PC-3 (cell line): ENCODE results near the gene DNAJC8. TPM values are rescaled to one million over a fixed set of nuclear protein-coding genes. Genes with fewer than 3 reads are reported as not detected.

Experiments used
- ATAC-seq: fragments of 200-7000 bp; cut with Tn5 transposase; 2 replicates; pipeline ENCODE4 v1.9.1; 2020; ENCODE audit warnings: mild to moderate bottlenecking, moderate library complexity
- BruUV-seq: library from RNA; stranded (reverse); fragments of 400-500 nt; replicated peaks from 2 replicates; lab custom pipeline; 2021; lab: Mats Ljungman, UMichigan
- CTCF ChIA-PET: fragments of 300-600 bp; sonication (Branson Sonifier 250); formaldehyde crosslinking; loops from one replicate; lab custom pipeline; 2022; ENCODE audit warnings: antibody characterized with exemption; lab: Charles Lee
- POLR2A ChIA-PET: fragments of 300-600 bp; sonication (Branson Sonifier 250); formaldehyde crosslinking; loops from one replicate; lab custom pipeline; 2022; ENCODE audit warnings: antibody characterized with exemption; ENCODE audit not compliant: unreplicated experiment; lab: Charles Lee
- DNase-seq: peaks from one replicate; pipeline ENCODE4 v3.0.0-alpha.2; 2015
- H2AFZ ChIP-seq: fragments of 300-600 bp; sonication (generic); 2 replicates; pipeline ENCODE4 v1.6.0; 2016; ENCODE audit warnings: antibody characterized with exemption, low read length
- H3F3A ChIP-seq: fragments of 300-600 bp; sonication (generic); one replicate; pipeline ENCODE4 v1.6.0; 2017; ENCODE audit warnings: antibody characterized with exemption, low read length, control low read depth, mild to moderate bottlenecking; ENCODE audit not compliant: unreplicated experiment
- H3K27ac ChIP-seq: fragments of 300-600 bp; sonication (generic); 2 replicates; pipeline ENCODE4 v1.5.1; 2016; ENCODE audit warnings: mild to moderate bottlenecking, low read length
- H3K27me3 ChIP-seq: fragments of 300-600 bp; sonication (generic); 2 replicates; pipeline ENCODE4 v1.6.1; 2016; ENCODE audit warnings: low read length, mixed read lengths
- H3K36me3 ChIP-seq: fragments of 300-600 bp; sonication (generic); 2 replicates; pipeline ENCODE4 v1.6.1; 2016; ENCODE audit warnings: low read depth, mixed run types, low read length, mixed read lengths
- H3K4me1 ChIP-seq: fragments of 300-600 bp; sonication (generic); 2 replicates; pipeline ENCODE4 v1.5.1; 2016; ENCODE audit warnings: low read length; ENCODE audit not compliant: insufficient read depth
- H3K4me2 ChIP-seq: fragments of 300-600 bp; sonication (generic); 2 replicates; pipeline ENCODE4 v1.6.0; 2016; ENCODE audit warnings: low read length
- H3K4me3 ChIP-seq: fragments of 300-600 bp; sonication (generic); 2 replicates; pipeline ENCODE4 v1.5.1; 2016; ENCODE audit warnings: mild to moderate bottlenecking, low read length, mixed read lengths
- H3K79me2 ChIP-seq: fragments of 300-600 bp; sonication (generic); 2 replicates; pipeline ENCODE4 v1.6.1; 2017; ENCODE audit warnings: low read length, mixed read lengths
- H3K9ac ChIP-seq: fragments of 300-600 bp; sonication (generic); 2 replicates; pipeline ENCODE4 v1.6.0; 2016; ENCODE audit warnings: mild to moderate bottlenecking, low read length
- H3K9me2 ChIP-seq: fragments of 300-600 bp; sonication (generic); replicated peaks from 2 replicates; pipeline ENCODE4 v1.6.1; 2016; ENCODE audit warnings: mixed run types, low read length, mixed read lengths
- H3K9me3 ChIP-seq: fragments of 300-600 bp; sonication (generic); 2 replicates; pipeline ENCODE4 v1.6.1; 2016; ENCODE audit warnings: low read length, mixed read lengths
- H4K20me1 ChIP-seq: fragments of 300-600 bp; sonication (generic); 2 replicates; pipeline ENCODE4 v1.6.1; 2016; ENCODE audit warnings: low read length, mixed read lengths
- EZH2 ChIP-seq: fragments of 300-600 bp; sonication (generic); IDR thresholded peaks from one replicate; pipeline ENCODE4 v1.6.1; 2017; ENCODE audit warnings: antibody characterized with exemption, mild to moderate bottlenecking, low read length; ENCODE audit not compliant: unreplicated experiment
- EZH2phosphoT487 ChIP-seq: fragments of 300-600 bp; sonication (generic); IDR thresholded peaks from 2 replicates; pipeline ENCODE4 v1.6.1; 2018; ENCODE audit warnings: mild to moderate bottlenecking, antibody characterized with exemption, low read length, borderline replicate concordance
- intact Hi-C: fragments of 100-400 bp; cut with micrococcal nuclease; formaldehyde crosslinking; loops from 2 replicates; pipeline ENCODE4 v1.9.0; 2023
- total RNA-seq: library from RNA; depleted of rRNA; stranded (reverse); fragments of >200 nt; gene quantifications from 2 replicates; pipeline ENCODE4 v1.2.3, GENCODE V29; 2014; rRNA removed
- TF ChIP-seq, protein P1 (sequence below): fragments of 300-600 bp; sonication (generic); conservative IDR thresholded peaks from 2 replicates; pipeline ENCODE4 v1.5.1; 2017; ENCODE audit warnings: antibody characterized with exemption, low read depth, mild to moderate bottlenecking, low read length

The DNAJC8 gene
- total RNA-seq, 1 experiment from 2014 or later, result 63.6 TPM

DNA sequence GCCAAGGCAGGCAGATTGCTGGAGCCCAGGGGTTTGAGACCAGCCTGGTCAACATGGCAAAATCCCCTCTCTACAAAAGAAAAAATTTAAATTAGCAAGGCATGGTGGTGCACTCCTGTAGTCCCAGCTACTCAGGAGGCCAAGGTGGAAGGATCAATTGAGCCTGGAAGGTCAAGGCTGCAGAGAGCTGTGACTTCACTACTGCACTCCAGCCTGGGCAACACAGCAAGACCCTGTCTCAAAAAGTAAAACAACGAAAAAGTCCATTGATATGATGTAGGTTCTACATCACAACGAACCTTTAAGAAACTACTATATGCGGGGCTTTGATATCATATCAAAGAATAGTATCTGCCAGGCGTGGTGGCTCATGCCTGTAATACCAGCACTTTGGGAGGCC, 77.2 kb downstream of the DNAJC8 start:
- Histone ChIP-seq H3K27ac (no peak overlapping the region), H4K20me1 (no peaks in the 10 kb centered on the region), H3K27me3 (no peaks in the 10 kb centered on the region), H3K4me3 (no peak overlapping the region), H3K9me3 (no peaks in the 10 kb centered on the region), H3K79me2 (no peaks in the 10 kb centered on the region), H3K9ac (no peak overlapping the region), H3K36me3 (no peaks in the 10 kb centered on the region), H3F3A (no peaks in the 10 kb centered on the region), H3K9me2 (no peaks in the 10 kb centered on the region), H2AFZ (no peak overlapping the region), H3K4me1 (peaks cover 8% of the 10 kb centered on the region), H3K4me2 (no peak overlapping the region)
- intact Hi-C loops, result no loop called here
- no TSS peak for BruUV-seq
- DNase-seq (no peak), ATAC-seq (no peak)
- no peak for TF ChIP-seq EZH2
- TF ChIP-seq EZH2phosphoT487, result no peak
- TF ChIP-seq, protein P1, sequence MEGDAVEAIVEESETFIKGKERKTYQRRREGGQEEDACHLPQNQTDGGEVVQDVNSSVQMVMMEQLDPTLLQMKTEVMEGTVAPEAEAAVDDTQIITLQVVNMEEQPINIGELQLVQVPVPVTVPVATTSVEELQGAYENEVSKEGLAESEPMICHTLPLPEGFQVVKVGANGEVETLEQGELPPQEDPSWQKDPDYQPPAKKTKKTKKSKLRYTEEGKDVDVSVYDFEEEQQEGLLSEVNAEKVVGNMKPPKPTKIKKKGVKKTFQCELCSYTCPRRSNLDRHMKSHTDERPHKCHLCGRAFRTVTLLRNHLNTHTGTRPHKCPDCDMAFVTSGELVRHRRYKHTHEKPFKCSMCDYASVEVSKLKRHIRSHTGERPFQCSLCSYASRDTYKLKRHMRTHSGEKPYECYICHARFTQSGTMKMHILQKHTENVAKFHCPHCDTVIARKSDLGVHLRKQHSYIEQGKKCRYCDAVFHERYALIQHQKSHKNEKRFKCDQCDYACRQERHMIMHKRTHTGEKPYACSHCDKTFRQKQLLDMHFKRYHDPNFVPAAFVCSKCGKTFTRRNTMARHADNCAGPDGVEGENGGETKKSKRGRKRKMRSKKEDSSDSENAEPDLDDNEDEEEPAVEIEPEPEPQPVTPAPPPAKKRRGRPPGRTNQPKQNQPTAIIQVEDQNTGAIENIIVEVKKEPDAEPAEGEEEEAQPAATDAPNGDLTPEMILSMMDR, result no peak
- POLR2A ChIA-PET, result no interaction called here
- CTCF ChIA-PET, result no interaction called here

DNA sequence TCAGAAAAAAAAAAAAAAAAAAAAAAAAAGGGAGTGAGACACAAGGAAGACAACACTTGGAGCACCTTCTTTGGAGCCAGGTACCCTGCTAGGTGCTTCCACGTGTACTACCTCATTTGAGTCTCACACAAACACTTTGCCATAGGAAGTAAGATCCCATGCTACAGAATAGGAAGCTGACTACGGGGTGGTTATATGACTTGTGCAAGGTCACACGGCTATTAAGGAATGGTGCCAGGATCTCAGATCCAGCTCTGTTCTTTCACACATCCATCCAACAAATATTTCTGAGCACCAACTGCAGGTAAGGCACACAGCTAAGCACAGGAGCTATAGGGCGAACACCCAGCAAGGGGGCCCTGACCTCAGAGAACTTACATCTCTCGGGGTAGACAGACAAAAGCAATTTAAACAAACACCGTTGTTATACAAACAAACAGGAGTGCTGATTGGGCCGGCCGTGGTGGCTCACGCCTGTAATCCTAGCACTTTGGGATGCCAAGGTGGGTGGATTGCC, 78.7 kb downstream of the DNAJC8 start:
- no peaks in the 10 kb centered on the region for H3K36me3 ChIP-seq
- no peaks in the 10 kb centered on the region for H3K9me2 ChIP-seq
- intact Hi-C loops, result loop anchor here (5.0 kb wide), 1 partner anchor 62 kb away; no protein-coding TSS in a partner anchor
- no peaks in the 10 kb centered on the region for H3K9me3 ChIP-seq
- TF ChIP-seq EZH2phosphoT487 (no peak), EZH2 (no peak)
- TF ChIP-seq, protein P1, result no peak
- no peaks in the 10 kb centered on the region for H4K20me1 ChIP-seq
- H3K4me1 ChIP-seq, result peaks cover 6% of the 10 kb centered on the region
- no peak overlapping the region for H3K4me3 ChIP-seq
- no peaks in the 10 kb centered on the region for H3F3A ChIP-seq
- H3K27me3 ChIP-seq, result no peaks in the 10 kb centered on the region
- H3K9ac ChIP-seq, result no peak overlapping the region
- H3K27ac ChIP-seq, result no peak overlapping the region
- DNase-seq (no peak), ATAC-seq (no peak)
- CTCF ChIA-PET, result interaction anchor here (0.6 kb wide), 1 partner anchor 42 kb away, joined by 3 read pairs; no protein-coding TSS in a partner anchor
- H2AFZ ChIP-seq, result no peak overlapping the region
- POLR2A ChIA-PET, result no interaction called here
- no peak overlapping the region for H3K4me2 ChIP-seq
- H3K79me2 ChIP-seq, result no peaks in the 10 kb centered on the region
- BruUV-seq, result no TSS peak

Other genes with a start within 250 kb of the DNAJC8 start
- 17.1 and 17.3 TPM in 2 replicates for gene EYA3, start 144.4 kb downstream of the DNAJC8 start, total RNA-seq
- gene PTAFR, start 56.3 kb downstream of the DNAJC8 start, total RNA-seq, result 3.9 and 4.5 TPM in 2 replicates
- 364 and 465 TPM in 2 replicates for gene ATP5IF1, start 3.1 kb upstream of the DNAJC8 start, total RNA-seq
- gene SESN2, start 26.5 kb upstream of the DNAJC8 start, total RNA-seq, result 6.9 and 10.7 TPM in 2 replicates
- gene MED18, start 96.0 kb upstream of the DNAJC8 start, total RNA-seq, result 10.1 and 13.6 TPM in 2 replicates
- gene PHACTR4, start 136.7 kb upstream of the DNAJC8 start, total RNA-seq, result 9.1 and 12.7 TPM in 2 replicates